ENCODE data around the gene FCER1G. TPM values are rescaled to one million over a fixed set of nuclear protein-coding genes. Genes with fewer than 3 reads are reported as not detected.
"Not testable (repeated sequence)": the region's sequence is repeated elsewhere in the genome, so short reads cannot be mapped to it uniquely, and the experiment has no call there.

FCER1G gene
- total RNA-seq, 1 donor from 2014 or later: 16.2 TPM

DNA sequence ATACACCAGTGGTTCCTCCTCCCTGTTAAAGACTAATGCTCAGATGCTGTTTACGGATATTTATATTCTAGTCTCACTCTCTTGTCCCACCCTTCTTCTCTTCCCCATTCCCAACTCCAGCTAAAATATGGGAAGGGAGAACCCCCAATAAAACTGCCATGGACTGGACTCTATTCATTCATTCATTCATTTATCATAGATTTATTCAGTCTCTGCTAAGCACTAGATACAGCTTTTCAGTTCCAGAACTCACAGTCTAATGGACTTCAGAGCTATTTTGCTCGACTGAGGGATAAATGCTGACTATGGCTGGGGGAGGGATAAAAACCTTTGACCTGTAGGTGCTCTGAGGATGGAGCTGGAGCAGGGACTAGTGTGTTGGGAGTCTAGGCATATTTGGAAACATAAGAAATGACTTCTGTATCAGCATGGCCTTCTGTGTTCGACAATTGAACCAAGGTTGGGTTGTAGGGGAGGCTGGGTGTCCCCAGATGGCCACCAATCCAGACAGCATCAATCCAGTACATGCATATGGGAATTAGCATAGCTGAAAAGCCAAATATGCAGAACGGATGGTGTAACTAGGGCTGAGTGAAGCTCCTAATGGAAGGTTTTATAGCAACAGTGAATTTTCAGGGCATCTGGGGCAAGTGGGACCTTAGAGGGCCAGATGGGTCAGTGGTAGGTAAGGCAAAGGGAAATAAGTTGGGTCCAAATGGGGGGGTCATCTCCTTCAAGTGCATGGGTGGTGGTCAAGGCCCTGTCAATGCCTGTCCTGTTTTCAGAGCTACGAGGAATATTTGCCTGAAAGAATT is 4.2 kb downstream of the FCER1G start:
- no peaks in the 10 kb centered on the region for H3K27me3 ChIP-seq (ENCODE audit: control insufficient read depth in 3 of 3, insufficient read depth in 3 of 3, low read length in 3 of 3)
- H3K9me3 ChIP-seq (ENCODE audit: control insufficient read depth in 3 of 3, low read length in 3 of 3): no peaks in the 10 kb centered on the region

DNA sequence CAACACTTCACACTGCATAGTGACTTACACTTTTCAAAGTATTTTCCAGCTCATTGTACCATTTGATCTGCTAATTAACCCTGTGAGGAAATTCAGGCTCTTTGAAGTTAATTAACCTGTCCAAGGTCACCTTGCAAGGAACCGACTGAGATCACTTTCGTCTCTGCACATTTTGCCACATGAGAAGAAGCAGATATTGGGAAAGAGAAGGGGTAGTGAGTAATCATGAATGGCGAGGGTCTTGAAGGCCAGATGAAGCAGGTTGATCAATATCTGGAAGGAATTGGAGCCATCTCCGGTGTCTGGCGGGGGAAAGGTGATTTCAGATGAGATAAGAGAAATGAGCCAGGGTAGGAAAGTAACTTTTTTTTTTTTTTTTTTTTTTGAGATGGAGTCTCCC is 4.9 kb downstream of the FCER1G start:
- Histone ChIP-seq H3K36me3 (ENCODE audit: control insufficient read depth in 3 of 3, insufficient read depth in 3 of 3, low read length in 3 of 3) (peaks cover 0 to 3% (median 3%) of the 10 kb centered on the region in 3 donors), H3K9ac (ENCODE audit: low read depth in 1 of 3, low read length in 3 of 3) (no peak overlapping the region), H3K9me3 (ENCODE audit: control insufficient read depth in 3 of 3, low read length in 3 of 3) (no peaks in the 10 kb centered on the region), H3K4me1 (ENCODE audit: control insufficient read depth in 3 of 3, insufficient read depth in 3 of 3, low read length in 3 of 3) (peaks cover 0 to 5% (median under 1%) of the 10 kb centered on the region in 3 donors), H3K27ac (ENCODE audit: low read depth, low read length) (no peak overlapping the region), H3K27me3 (ENCODE audit: control insufficient read depth in 3 of 3, insufficient read depth in 3 of 3, low read length in 3 of 3) (no peaks in the 10 kb centered on the region), H3K4me3 (ENCODE audit: low read length in 3 of 3) (no peak overlapping the region)

More for the DNA sequence above, 4.2 kb downstream of the FCER1G start:
- Histone ChIP-seq H3K4me3 (ENCODE audit: low read length in 3 of 3) (no peak overlapping the region), H3K27ac (ENCODE audit: low read depth, low read length) (no peak overlapping the region), H3K4me1 (ENCODE audit: control insufficient read depth in 3 of 3, insufficient read depth in 3 of 3, low read length in 3 of 3) (peaks cover 0 to 5% (median 0%) of the 10 kb centered on the region in 3 donors), H3K9ac (ENCODE audit: low read depth in 1 of 3, low read length in 3 of 3) (no peak overlapping the region), H3K36me3 (ENCODE audit: control insufficient read depth in 3 of 3, insufficient read depth in 3 of 3, low read length in 3 of 3) (peaks cover 3 to 8% (median 4%) of the 10 kb centered on the region in 3 donors)

DNA sequence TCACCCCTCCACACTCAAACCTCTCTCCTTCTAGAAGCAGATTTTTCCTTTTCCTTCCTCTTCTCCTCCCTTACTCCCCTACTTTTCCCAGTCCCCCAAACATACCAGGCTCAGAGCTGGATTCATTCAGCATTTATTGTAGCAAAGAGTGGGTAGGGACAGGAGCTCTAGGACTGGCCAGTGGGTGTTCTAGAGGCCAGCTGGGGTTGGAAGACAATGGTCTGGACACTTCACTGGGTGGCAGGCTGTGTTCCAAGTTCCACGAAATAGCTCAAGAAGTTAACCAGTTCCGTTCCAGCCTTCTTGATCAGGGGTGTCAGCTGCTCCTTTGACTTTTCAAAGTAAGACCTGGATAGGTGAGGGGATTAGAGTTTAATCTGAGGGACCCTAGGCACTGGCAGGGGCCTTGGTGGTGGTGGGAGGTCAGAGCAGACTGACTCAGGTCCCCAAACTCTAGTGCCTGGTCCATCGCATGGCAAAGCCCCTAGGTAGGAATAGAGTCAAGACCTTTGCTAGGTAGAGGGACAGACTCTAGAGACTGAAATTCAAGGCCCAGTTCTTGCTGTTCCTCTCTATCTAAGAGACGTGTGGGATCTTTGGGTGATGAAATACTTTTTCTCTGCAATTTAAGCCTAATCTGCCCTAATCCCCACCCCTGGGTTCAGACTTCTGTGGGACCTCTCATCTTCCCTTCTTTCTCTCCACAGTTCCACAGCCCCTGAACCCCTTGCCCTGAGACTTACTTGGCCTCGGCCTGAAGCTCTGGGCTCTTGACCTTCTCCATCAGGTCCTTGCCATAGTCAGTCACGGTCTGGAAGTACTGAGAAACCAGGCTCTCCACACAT is 7.3 kb downstream of the FCER1G start:
- Histone ChIP-seq H3K36me3 (ENCODE audit: control insufficient read depth in 3 of 3, insufficient read depth in 3 of 3, low read length in 3 of 3) (no peaks in the 10 kb centered on the region), H3K4me3 (ENCODE audit: low read length in 3 of 3) (no peak overlapping the region), H3K4me1 (ENCODE audit: control insufficient read depth in 3 of 3, insufficient read depth in 3 of 3, low read length in 3 of 3) (peaks cover 15 to 22% (median 18%) of the 10 kb centered on the region in 3 donors), H3K27me3 (ENCODE audit: control insufficient read depth in 3 of 3, insufficient read depth in 3 of 3, low read length in 3 of 3) (no peaks in the 10 kb centered on the region), H3K27ac (ENCODE audit: low read depth, low read length) (no peak overlapping the region), H3K9ac (ENCODE audit: low read depth in 1 of 3, low read length in 3 of 3) (no peak overlapping the region), H3K9me3 (ENCODE audit: control insufficient read depth in 3 of 3, low read length in 3 of 3) (no peaks in the 10 kb centered on the region)

DNA sequence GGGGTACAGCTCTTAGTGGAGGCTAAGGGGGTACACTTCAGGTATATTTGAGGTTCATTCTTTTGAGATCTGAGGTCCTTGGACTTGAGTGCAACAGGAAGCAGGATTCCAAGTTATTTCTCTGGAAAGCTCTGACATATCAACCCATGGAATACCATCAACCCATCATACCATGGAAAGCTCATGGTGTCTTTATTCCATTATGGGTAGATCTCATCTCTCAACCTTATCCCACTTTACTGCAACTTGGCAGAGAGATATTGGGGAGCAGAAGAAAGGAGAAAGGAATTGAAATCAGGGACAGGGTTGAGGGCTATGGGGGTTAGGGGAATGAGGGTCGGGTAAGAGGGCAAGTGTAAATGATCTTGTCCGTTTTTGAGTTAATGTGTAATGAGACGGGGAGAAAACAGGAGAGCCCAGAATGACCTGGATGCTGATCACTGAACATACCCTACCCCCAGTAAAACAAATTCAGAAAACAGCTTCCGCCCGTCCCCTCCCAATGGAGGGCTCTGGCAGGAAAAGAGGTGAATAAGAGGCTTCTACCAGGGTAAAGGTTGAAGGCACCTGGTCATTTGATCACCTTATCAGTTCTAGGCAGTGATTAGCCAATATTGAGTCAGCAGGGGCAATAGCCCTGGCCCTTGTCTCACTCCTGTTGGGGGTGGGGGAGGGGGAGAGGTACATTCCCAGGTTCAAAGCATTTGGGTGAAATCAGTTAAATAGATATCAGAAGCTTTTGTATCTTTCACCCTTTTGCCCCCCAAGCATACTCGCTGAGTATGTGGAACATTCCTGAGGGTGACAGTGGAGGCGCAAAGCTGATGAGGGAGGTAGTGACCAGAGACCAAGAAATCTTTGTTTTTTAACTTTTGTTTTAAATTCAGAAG is 9.0 kb downstream of the FCER1G start:
- Histone ChIP-seq H3K27me3 (ENCODE audit: control insufficient read depth in 3 of 3, insufficient read depth in 3 of 3, low read length in 3 of 3) (no peaks in the 10 kb centered on the region), H3K9me3 (ENCODE audit: control insufficient read depth in 3 of 3, low read length in 3 of 3) (no peaks in the 10 kb centered on the region), H3K27ac (ENCODE audit: low read depth, low read length) (no peak overlapping the region), H3K4me1 (ENCODE audit: control insufficient read depth in 3 of 3, insufficient read depth in 3 of 3, low read length in 3 of 3) (peaks cover 20 to 25% (median 22%) of the 10 kb centered on the region in 3 donors), H3K36me3 (ENCODE audit: control insufficient read depth in 3 of 3, insufficient read depth in 3 of 3, low read length in 3 of 3) (peaks cover 11 to 13% (median 12%) of the 10 kb centered on the region in 3 donors), H3K4me3 (ENCODE audit: low read length in 3 of 3) (no peak overlapping the region), H3K9ac (ENCODE audit: low read depth in 1 of 3, low read length in 3 of 3) (no peak overlapping the region)

DNA sequence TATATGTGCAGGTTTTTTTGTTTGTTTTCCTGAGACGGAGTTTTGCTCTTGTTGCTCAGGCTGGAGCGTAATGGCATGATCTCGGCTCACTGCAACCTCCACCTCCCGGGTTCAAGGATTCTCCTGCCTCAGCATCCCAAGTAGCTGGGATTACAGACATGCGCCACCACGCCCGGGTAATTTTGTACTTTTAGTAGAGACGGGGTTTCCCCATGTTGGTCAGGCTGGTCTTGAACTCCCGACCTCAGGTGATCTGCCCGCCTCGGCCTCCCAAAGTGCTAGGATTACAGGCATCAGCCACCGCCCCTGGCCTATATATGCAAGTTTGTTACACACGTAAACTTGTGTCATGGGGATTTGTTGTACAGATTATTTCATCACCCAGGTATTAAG is 9.6 kb downstream of the FCER1G start:
- not testable (repeated sequence) for H3K9ac ChIP-seq (ENCODE audit: low read depth in 1 of 3, low read length in 3 of 3); H3K4me3 ChIP-seq (ENCODE audit: low read length in 3 of 3); H3K27me3 ChIP-seq (ENCODE audit: control insufficient read depth in 3 of 3, insufficient read depth in 3 of 3, low read length in 3 of 3); H3K27ac ChIP-seq (ENCODE audit: low read depth, low read length); H3K9me3 ChIP-seq (ENCODE audit: control insufficient read depth in 3 of 3, low read length in 3 of 3)
- H3K4me1 ChIP-seq (ENCODE audit: control insufficient read depth in 3 of 3, insufficient read depth in 3 of 3, low read length in 3 of 3): peaks cover 20 to 25% (median 22%) of the 10 kb centered on the region in 3 donors
- peaks cover 17 to 19% (median 19%) of the 10 kb centered on the region in 3 donors for H3K36me3 ChIP-seq (ENCODE audit: control insufficient read depth in 3 of 3, insufficient read depth in 3 of 3, low read length in 3 of 3)

GRCh38 chr1:161225178-161225533 is 10.1 kb downstream of the FCER1G start:
- Histone ChIP-seq H3K27ac (ENCODE audit: low read depth, low read length) (peak overlapping the region; percentile 74), H3K9ac (ENCODE audit: low read depth in 1 of 3, low read length in 3 of 3) (peak overlapping the region; percentile 10 to 45 (median 32)), H3K4me3 (ENCODE audit: low read length in 3 of 3) (peak overlapping the region; percentile 26 to 60 (median 57)), H3K27me3 (ENCODE audit: control insufficient read depth in 3 of 3, insufficient read depth in 3 of 3, low read length in 3 of 3) (no peaks in the 10 kb centered on the region), H3K4me1 (ENCODE audit: control insufficient read depth in 3 of 3, insufficient read depth in 3 of 3, low read length in 3 of 3) (peaks cover 20 to 25% (median 22%) of the 10 kb centered on the region in 3 donors), H3K9me3 (ENCODE audit: control insufficient read depth in 3 of 3, low read length in 3 of 3) (no peaks in the 10 kb centered on the region), H3K36me3 (ENCODE audit: control insufficient read depth in 3 of 3, insufficient read depth in 3 of 3, low read length in 3 of 3) (peaks cover 22 to 24% (median 22%) of the 10 kb centered on the region in 3 donors)

DNA sequence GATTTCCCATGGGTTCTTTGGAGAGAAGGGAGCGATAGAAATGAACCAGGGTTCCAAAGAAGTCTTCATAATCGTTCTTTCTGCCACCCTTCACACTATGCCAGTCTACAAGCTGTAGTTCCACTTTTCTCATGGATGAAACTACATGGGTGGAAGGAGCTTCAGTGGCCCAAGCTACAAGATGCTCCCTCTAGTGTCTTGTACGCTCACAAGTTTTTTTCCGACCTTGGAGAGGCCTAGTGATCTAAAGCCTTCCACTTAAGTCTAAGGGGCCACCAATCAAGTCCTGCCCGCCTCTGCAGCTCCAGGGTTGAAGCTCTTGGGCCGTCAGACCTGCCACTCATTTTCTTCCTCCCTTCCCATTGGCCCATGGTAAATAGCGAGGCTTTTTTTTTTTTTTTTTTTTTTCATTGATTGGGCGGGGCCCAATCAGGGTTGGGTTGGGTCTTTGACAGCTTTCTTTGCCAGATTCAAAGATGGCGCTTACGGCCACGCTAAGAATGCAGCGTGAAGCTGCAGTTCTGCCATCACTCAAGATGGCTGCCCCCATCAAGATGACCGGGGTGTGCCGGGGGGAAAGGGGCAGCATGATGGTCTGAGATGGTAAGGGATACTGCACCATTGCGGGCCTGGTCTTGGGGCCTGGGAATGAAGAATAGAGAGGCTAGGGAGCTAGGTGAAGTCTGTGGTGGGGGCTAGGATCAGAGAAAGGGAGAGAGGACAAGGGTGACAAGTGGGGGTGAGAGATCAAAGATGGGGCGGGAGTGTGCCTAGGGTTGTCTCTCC is 10.6 kb downstream of the FCER1G start, which contains the start of gene TOMM40L:
Gene TOMM40L, plus strand, starts transcription at position 527 of the 786 bp plus-strand sequence. CDS start 430 bp downstream, outside the sequence.
- Histone ChIP-seq H3K4me3 (ENCODE audit: low read length in 3 of 3) (peak within 1 kb of the TSS; percentile 98 to 99 (median 99)), H3K9me3 (ENCODE audit: control insufficient read depth in 3 of 3, low read length in 3 of 3) (no peaks in the 10 kb centered on the region), H3K4me1 (ENCODE audit: control insufficient read depth in 3 of 3, insufficient read depth in 3 of 3, low read length in 3 of 3) (peaks cover 20 to 25% (median 22%) of the 10 kb centered on the region in 3 donors), H3K36me3 (ENCODE audit: control insufficient read depth in 3 of 3, insufficient read depth in 3 of 3, low read length in 3 of 3) (peaks cover 24 to 29% (median 26%) of the 10 kb centered on the region in 3 donors), H3K9ac (ENCODE audit: low read depth in 1 of 3, low read length in 3 of 3) (peak within 1 kb of the TSS; percentile 84 to 95 (median 85)), H3K27me3 (ENCODE audit: control insufficient read depth in 3 of 3, insufficient read depth in 3 of 3, low read length in 3 of 3) (no peaks in the 10 kb centered on the region), H3K27ac (ENCODE audit: low read depth, low read length) (peak within 1 kb of the TSS; percentile 74)

DNA sequence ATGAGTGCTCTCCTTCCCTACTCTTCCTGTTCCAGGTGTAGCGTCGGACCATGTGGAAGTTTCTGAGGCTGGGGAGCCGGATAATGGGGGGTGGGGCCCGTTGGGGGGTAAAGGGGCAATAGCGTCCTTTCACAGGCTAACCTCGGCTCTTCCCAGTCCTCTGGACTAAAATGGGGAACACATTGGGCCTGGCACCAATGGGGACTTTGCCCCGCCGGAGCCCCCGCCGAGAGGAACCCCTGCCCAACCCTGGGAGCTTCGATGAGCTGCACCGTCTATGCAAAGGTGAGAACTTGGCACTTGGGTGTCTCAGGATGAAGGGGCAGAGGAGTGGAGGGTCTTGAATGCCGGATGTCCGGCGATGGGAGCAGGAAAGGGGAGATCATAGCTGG is 11.2 kb downstream of the FCER1G start:
- peak overlapping the region; percentile 84 to 95 (median 85) for H3K9ac ChIP-seq (ENCODE audit: low read depth in 1 of 3, low read length in 3 of 3)
- H3K4me1 ChIP-seq (ENCODE audit: control insufficient read depth in 3 of 3, insufficient read depth in 3 of 3, low read length in 3 of 3): peaks cover 20 to 25% (median 22%) of the 10 kb centered on the region in 3 donors
- H3K4me3 ChIP-seq (ENCODE audit: low read length in 3 of 3): peak overlapping the region; percentile 98 to 99 (median 99)
- no peaks in the 10 kb centered on the region for H3K27me3 ChIP-seq (ENCODE audit: control insufficient read depth in 3 of 3, insufficient read depth in 3 of 3, low read length in 3 of 3)
- peaks cover 24 to 32% (median 27%) of the 10 kb centered on the region in 3 donors for H3K36me3 ChIP-seq (ENCODE audit: control insufficient read depth in 3 of 3, insufficient read depth in 3 of 3, low read length in 3 of 3)
- peak overlapping the region; percentile 74 for H3K27ac ChIP-seq (ENCODE audit: low read depth, low read length)
- H3K9me3 ChIP-seq (ENCODE audit: control insufficient read depth in 3 of 3, low read length in 3 of 3): no peaks in the 10 kb centered on the region
